Measurements from ENCODE around the gene RNF10.

The RNF10 gene

GRCh38 chr12:120586860-120587259, 52.7 kb downstream of the RNF10 start:
- H3K36me3 ChIP-seq (replicated peaks) = no peaks in the 10 kb centered on the region
- no peak for TF ChIP-seq CTCF (IDR thresholded peaks at IDR 0.05; ENCODE audit: low read depth, low read length, missing control alignments)
- H3K27me3 ChIP-seq (replicated peaks) = no peaks in the 10 kb centered on the region
- in situ Hi-C loops (cut with HindIII; ENCODE audit: low pct_ligation_motif_present, low sequenced_read_pairs) = no loop called here
- DNase-seq = no peak
- H3K4me3 ChIP-seq (ENCODE audit: low read depth, low read length) = no peak overlapping the region
- no peak overlapping the region for H3K27ac ChIP-seq

- DNase-seq = no peak
- no peaks in the 10 kb centered on the region for H3K36me3 ChIP-seq (replicated peaks)
- no peak overlapping the region for H3K4me3 ChIP-seq (ENCODE audit: low read depth, low read length)
- no peak for TF ChIP-seq CTCF (IDR thresholded peaks at IDR 0.05; ENCODE audit: low read depth, low read length, missing control alignments)
- no peak overlapping the region for H3K27ac ChIP-seq
- no peaks in the 10 kb centered on the region for H3K27me3 ChIP-seq (replicated peaks)
- in situ Hi-C loops (cut with HindIII; ENCODE audit: low pct_ligation_motif_present, low sequenced_read_pairs) = no loop called here
Observed at GRCh38 chr12:120588371-120588770, 54.2 kb downstream of the RNF10 start.

GRCh38 chr12:120588948-120589930, 55.1 kb downstream of the RNF10 start:
- Histone ChIP-seq H3K36me3 (replicated peaks) (no peaks in the 10 kb centered on the region), H3K27ac (no peak overlapping the region), H3K27me3 (replicated peaks) (no peaks in the 10 kb centered on the region), H3K4me3 (ENCODE audit: low read depth, low read length) (no peak overlapping the region)
- no peak for TF ChIP-seq CTCF (IDR thresholded peaks at IDR 0.05; ENCODE audit: low read depth, low read length, missing control alignments)
- DNase-seq = no peak
- in situ Hi-C loops (cut with HindIII; ENCODE audit: low pct_ligation_motif_present, low sequenced_read_pairs) = no loop called here

GRCh38 chr12:120590741-120591407, 56.7 kb downstream of the RNF10 start:
- TF ChIP-seq CTCF (IDR thresholded peaks at IDR 0.05; ENCODE audit: low read depth, low read length, missing control alignments) = no peak
- H3K4me3 ChIP-seq (ENCODE audit: low read depth, low read length) = no peak overlapping the region
- in situ Hi-C loops (cut with HindIII; ENCODE audit: low pct_ligation_motif_present, low sequenced_read_pairs) = no loop called here
- H3K36me3 ChIP-seq (replicated peaks) = no peaks in the 10 kb centered on the region
- DNase-seq = no peak
- H3K27me3 ChIP-seq (replicated peaks) = no peaks in the 10 kb centered on the region
- no peak overlapping the region for H3K27ac ChIP-seq

- no peak for TF ChIP-seq CTCF (IDR thresholded peaks at IDR 0.05; ENCODE audit: low read depth, low read length, missing control alignments)
- H3K4me3 ChIP-seq (ENCODE audit: low read depth, low read length) = no peak overlapping the region
- no peaks in the 10 kb centered on the region for H3K36me3 ChIP-seq (replicated peaks)
- no peak overlapping the region for H3K27ac ChIP-seq
- no peaks in the 10 kb centered on the region for H3K27me3 ChIP-seq (replicated peaks)
- in situ Hi-C loops (cut with HindIII; ENCODE audit: low pct_ligation_motif_present, low sequenced_read_pairs) = no loop called here
- DNase-seq = no peak
Observed at GRCh38 chr12:120592121-120593049, 58.2 kb downstream of the RNF10 start.

Measured in brain microvascular endothelial cell (primary cell).